Amygdala (tissue), 56 donors: ENCODE data around the gene PSMD14.
A peak's percentile ranks its signal among the peaks of the same experiment; 100 is the strongest.

Source experiments
- DNase-seq, 56 donors: peaks; one replicate each; lab custom pipeline; 2025; lab: John Stamatoyannopoulos, UW

The PSMD14 gene

DNA sequence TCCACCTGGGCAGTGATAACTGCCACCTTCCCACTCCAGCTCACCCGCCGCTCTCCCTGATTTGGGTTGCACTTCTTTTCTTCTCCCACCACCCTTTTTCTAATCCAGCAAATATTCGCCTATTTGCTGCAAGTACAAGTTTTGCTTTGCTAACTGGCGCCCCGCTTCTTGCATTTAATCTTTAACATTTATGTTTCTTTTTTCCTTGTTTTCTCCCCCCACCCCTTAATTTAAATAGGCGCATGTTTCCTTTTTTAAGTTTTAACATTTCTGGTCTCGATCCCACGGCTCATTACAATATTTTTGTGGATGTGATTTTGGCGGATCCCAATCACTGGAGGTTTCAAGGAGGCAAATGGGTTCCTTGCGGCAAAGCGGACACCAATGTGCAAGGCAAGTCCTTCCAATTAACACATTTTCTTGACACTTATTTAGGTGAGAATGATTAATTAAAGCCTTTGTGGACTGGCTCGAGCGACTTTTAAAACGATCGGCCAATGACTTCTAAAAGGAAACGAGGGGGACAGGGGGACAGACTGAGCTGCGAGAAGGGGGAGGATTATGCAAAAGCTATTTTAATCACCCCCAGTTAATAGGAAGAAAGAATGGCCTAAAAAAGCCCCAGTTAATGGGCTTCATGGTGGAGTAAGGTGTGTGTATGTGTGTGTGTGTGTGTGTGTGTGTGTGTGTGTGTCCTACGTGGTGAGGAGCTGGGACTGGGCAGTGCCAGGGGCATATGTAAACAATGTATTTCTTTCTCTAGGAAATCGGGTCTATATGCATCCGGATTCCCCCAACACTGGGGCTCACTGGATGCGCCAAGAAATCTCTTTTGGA is 109.4 kb downstream of the PSMD14 start:
- DNase-seq: no peak

DNA sequence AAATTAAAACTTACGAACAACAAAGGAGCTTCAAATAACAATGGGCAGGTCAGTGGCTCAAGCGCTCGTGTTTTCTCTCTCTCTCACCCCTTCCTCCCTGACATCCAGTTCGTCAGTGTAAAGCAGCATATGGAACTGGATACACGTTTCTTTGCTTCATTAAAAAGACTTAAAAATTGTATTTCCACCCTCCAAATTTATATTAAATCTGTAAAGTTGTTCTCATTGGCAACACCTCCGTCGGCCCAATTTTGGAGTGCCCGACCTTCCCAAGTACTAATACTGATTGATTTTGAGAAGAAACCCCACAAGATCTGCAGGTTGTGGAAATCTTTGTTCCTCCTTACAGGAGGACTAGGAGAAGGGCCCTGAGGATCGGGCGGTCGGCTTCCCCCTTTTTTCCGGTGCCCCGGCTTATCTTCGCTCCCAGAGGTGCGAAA is 110.1 kb downstream of the PSMD14 start:
- no peak for DNase-seq

DNA sequence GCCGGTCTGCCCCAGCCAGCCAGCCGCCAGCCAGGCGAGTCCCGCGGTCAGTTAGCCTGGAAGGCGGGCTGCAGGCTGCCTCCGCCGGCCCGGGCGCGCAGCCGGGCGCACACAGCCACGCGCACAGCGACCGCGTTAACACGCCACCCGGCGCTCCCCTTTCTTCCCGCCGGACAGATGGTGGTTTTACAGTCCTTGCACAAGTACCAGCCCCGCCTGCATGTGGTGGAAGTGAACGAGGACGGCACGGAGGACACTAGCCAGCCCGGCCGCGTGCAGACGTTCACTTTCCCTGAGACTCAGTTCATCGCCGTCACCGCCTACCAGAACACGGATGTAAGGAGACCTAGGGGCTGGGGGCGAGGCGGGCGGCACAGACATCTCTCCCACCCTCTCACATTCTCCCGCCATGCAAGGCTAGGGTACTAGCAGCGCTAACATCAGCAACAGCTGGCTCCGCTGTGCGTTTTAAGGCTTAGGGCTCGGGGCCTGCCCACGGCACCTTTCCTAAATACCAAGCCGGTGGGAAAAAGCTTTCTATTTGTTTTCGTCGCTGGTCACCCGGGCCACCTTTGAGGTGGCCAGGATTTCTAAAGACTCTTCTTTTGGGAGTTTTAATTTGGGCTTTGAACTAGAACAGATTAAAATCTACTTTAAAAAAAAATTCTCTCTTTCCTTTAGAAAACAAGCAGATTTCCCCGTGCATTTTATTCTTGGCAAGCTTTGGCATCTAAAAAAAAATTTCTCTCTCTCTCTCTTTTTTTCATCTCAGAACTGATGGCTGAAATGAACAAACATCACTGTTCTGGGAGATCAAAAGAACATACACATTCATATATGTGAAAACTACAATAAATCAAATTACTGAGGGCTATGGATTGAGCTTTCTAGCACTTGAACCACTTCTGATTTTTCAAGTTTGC is 110.8 kb downstream of the PSMD14 start:
- peak in 2 of 56 donors; percentile 15 to 16 for DNase-seq

DNA sequence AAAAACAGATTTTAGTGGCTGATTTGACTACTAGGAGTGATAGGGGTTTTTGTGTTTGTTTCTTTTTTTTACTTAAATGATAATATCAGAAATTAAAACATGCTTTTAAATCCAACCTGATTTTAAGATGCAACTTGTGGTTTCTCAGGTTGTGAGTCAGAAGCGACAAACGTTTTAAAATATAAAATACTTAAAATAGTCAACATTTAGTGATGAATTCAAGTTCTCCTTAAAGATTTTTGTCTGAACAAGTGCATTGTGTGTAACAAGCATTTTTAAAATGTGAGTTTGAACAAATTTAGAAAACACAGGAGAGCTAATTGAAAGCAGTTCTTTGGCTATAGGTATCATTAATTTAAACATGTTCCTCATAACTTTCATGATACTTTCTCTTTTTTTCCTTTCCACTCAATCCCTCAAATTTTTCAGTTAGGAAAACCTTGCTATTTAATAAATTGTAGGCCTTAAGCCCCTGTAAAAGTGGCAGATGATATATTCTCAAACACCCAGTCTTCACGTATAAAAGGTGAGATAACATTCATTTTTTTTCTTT is 111.5 kb downstream of the PSMD14 start:
- no peak for DNase-seq

DNA sequence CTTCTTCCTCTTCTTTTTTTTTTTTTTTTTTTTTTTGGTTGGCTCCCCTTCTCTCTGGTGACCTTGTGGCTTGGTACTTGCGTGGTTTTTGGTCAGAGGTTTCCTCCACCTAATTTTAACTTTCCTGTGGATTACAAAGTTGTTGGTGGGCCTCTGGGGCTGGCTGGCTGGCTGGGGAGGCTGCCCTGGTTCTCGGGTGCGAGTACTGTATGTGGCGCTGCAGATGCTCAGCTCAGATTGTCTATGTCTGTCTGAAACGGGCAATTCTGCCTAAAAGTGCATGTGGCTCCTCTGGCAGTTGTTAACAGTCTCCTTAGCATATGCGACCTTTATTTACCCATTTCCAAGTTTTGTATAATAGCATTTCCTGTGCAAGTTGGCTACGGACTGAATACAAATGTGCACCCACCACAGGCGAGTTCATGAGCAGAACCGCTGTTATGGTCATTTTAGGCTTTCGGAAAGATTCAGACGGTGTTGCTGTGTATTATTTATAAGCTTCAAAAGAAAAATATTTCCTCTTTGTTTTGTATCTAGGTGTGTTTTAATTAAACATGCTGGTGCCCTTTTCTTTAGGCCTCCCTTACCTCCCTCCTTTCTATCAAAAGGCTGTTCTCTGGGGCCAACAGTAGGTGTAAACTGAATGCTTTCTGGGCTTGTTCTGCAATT is 112.3 kb downstream of the PSMD14 start:
- DNase-seq: no peak

DNA sequence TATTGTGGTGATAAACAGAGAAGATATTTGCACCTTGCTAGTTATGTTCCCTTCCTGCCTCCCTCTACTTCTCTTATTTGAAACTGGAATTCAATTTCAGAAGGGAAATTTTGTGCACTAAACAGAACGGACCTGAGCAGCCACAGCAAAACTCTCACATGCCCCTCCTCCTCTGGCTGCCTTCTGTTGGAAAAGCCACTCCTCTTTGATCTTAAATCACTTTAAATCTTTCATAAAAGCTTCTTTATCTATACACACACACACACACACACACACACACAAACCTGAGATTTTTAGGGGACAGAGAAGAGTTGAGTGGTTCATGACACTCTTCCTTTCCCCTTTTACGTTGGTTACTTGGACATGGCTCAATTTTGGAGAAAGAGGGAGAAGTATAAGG is 113.5 kb downstream of the PSMD14 start:
- DNase-seq: no peak

DNA sequence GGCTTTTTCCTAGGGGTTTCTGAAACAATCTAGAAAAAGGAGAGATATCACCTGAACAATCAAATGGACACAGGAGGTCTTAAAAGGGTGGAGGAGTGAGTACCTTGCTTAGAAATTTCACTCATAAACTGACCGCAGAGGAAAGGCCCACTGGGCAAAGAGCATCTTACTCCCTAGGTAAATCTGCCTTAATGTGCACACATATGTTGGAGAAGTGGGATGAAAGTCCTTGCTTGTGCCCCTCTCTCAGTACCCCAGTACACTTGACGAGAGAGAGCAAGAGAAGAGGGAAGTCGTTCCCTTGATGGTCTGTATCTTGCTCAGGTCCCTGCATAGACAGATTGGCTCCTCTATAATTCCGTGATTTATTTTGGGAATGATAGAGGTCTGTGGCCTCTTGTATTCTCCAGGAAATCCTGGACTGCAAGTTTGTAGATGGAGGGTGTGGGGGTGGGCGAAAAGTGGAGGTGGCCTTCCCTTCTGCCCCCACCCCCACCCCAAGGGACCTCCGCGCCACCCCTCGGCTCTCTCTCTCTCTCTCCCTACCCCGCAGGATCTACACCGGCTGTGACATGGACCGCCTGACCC is 114.7 kb downstream of the PSMD14 start:
- no peak for DNase-seq

DNA sequence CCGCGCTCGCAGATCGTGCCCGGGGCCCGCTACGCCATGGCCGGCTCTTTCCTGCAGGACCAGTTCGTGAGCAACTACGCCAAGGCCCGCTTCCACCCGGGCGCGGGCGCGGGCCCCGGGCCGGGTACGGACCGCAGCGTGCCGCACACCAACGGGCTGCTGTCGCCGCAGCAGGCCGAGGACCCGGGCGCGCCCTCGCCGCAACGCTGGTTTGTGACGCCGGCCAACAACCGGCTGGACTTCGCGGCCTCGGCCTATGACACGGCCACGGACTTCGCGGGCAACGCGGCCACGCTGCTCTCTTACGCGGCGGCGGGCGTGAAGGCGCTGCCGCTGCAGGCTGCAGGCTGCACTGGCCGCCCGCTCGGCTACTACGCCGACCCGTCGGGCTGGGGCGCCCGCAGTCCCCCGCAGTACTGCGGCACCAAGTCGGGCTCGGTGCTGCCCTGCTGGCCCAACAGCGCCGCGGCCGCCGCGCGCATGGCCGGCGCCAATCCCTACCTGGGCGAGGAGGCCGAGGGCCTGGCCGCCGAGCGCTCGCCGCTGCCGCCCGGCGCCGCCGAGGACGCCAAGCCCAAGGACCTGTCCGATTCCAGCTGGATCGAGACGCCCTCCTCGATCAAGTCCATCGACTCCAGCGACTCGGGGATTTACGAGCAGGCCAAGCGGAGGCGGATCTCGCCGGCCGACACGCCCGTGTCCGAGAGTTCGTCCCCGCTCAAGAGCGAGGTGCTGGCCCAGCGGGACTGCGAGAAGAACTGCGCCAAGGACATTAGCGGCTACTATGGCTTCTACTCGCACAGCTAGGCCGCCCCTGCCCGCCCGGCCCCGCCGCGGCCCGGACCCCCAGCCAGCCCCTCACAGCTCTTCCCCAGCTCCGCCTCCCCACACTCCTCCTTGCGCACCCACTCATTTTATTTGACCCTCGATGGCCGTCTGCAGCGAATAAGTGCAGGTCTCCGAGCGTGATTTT is 115.5 kb downstream of the PSMD14 start:
- no peak for DNase-seq

DNA sequence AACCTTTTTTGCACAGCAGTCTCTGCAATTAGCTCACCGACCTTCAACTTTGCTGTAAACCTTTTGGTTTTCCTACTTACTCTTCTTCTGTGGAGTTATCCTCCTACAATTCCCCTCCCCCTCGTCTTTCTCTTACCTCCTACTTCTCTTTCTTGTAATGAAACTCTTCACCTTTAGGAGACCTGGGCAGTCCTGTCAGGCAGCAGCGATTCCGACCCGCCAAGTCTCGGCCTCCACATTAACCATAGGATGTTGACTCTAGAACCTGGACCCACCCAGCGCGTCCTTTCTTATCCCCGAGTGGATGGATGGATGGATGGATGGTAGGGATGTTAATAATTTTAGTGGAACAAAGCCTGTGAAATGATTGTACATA is 116.2 kb downstream of the PSMD14 start:
- DNase-seq: no peak

DNA sequence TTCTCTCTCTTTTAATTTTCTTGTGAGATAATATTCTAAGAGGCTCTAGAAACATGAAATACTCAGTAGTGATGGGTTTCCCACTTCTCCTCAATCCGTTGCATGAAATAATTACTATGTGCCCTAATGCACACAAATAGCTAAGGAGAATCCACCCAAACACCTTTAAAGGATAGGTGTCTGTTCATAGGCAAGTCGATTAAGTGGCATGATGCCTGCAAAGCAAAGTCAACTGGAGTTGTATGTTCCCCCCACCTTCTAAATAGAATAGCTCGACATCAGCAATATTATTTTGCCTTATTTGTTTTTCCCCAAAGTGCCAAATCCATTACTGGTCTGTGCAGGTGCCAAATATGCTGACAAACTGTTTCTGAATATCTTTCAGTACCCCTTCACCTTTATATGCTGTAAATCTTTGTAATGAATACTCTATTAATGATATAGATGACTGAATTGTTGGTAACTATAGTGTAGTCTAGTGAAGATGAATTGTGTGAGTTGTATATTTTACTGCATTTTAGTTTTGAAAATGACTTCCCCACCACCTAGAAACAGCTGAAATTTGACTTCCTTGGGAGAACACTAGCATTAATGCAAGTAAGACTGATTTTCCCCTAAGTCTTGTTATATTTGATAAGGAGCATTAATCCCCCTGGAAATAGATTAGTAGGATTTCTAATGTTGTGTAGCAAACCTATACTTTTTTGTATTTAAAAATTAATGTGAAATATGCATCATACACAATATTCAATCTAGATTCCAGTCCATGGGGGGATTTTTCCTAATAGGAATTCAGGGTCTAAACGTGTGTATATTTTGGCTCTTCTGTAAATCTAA is 116.9 kb downstream of the PSMD14 start:
- DNase-seq: no peak

DNA sequence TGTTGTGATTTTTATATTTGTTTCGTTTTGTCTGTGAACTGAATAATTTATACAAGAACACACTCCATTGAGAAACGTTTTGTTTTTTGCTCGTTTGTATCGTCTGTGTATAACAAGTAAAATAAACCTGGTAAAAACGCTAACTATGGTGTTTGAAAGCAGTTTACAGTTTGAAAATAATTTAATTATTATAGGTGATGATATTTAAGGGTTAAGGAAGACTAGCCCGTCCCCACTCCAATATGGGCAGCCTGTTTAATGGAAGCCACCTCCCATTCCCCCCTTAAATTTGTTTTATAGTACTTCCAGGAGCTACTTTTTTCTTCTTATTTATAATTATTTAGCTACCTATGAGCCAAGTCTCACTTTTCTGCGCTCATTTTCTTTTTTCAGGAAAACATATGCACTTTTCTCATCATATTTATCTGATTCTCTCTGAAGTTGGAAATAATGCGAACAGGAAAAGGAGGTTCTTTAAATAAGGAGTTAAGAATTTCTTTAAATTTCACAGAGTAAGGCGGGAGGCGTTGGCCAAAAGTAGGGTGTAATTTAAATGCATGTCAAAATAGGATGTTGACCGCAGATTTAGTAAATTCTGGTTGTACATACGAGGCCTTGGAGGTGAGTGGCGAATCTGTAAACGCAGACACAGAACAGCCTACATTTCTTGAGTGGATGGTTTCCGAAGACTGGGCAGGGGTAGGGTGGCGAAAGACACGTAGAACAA is 117.7 kb downstream of the PSMD14 start:
- no peak for DNase-seq

DNA sequence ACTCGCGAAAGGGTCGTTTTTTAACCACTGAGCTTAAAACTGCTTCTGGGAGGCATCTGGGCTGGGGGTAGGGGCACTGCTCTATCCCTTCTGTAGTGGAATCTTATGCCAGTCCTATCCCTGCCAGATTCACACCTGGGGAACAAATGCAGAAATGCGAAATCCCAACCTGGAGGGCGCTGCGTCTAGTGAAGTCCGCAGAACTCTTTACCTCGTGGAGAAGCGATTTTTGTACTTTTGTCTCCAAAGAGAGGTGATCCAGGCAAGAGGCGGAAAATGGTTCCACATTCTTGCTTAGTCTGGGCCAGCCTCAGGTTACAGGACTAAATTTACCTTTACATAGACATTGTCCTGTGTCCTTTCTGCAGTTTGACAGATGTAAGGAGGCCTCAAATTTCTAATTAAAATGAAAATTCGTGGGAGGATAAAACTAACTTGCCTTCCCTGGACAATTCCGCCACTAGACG is 118.3 kb downstream of the PSMD14 start:
- no peak for DNase-seq

DNA sequence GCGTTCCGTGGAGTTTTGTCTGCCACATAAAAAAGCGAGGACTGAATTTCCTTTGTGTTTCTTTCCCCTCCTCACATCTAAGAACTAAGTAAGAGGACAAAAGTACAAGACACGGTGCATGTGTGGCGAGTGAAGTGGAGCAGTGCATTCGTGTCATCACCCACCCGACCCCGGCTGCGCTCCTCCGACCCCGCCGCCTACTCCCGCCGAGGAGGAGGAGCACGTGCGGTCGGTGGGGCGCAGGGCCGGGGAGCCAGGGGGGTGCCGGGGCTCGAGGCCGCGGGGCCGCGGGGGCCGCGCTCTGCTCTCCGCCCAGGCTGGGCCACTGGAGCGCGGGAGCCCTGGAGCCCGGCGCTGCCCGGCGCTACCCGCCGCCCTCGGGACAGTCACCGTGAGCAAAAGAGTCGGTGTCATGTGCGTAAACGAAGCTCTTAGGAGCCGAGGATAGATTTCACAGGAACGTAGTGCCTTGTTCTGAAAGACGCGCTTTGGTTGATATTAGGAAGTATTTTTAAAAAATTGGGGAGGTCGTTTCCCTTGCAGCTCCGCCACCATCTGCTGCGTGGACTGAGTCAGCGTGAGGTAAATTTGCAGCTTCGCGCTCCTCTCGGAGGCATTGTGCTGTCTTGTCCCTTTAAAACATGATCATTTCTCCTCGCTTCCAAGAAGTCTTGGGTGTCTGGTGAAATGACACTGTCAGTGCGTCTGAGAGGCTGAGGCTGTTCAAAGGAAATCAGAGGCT is 118.9 kb downstream of the PSMD14 start:
- peak in 3 of 56 donors; percentile 13 to 17 (median 15) for DNase-seq

DNA sequence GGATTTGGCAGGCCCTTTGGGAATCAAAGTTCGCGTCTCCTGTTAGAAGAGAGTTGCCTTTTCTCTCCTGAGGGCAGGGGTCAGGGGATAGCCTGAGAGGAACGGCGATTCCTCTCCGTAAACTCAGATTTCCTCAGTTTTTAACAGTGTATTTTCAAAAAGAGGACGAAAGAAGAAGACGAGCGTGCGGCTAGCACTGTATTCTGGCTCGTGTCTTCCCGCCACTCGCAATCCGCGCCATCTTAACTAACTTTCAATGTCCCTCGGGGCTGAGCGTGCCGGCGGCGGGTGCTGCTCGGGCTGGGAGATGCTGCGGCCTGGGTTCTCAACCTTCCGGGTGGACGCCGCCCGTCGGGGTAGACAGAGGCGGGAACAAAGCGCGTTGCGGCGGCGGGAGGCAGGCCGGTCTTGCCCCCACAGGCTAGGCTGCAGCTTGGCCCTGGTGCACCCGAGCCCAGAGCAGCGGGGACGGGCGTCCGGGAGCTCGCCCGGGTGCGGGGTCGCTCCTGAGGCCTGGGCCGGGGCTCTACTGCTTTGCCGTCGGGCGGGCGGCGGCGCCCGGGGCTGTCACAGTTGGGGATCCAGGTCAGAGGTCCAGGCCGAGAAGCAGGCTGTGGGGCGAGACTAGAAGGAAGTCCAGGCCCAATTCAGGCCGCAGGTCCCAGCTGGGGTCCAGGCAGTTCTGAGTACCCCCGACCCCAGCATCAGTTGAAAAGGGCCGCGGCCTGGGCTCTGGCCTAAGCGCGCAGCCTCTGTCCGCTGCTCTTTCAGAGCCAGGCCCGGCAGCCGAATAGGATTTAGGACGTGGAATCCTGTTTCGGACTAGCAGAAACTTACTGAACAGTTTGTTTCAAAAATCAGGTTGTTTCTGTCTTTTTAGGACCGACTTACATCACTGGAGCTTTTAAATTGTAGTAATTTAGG is 119.7 kb downstream of the PSMD14 start:
- no peak for DNase-seq

DNA sequence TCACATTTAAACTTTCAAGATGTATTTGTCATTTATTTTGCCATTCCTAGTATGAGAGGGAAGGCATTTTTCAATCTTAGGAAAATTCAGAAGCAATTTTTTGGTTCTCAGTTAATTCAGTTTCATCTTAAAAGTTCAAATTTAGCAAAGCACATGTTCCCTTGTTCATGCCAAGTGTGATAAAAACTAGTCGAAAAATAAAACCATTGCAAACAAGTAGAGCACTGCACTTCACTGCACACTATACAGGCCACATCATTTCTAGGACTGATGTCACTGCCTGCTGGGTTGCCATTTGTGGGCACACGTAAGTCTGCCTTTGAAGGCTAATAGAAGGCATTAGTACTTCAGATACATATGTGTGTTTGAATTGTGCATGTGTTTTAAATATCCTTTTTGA is 122.2 kb downstream of the PSMD14 start:
- no peak for DNase-seq

DNA sequence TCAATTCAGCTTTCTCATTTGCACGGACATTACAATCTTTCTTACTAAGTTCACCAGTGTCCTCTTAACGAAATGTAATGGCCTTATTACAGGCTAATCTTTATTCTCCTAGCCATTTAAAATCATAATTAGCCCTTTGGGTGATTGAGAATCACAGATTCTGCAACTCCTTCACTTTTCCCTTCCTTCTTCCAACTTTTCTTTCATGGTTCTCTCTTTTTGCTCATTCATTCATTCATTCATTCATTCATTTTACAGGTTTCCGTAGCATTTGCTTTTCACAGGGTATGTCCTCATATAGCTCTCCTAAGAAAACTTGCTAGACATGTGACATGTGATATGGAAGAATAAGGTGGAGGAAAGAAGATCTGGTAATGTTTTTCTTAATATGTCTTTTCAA is 123.9 kb downstream of the PSMD14 start:
- DNase-seq: no peak
